AG04449 (cell line): ENCODE measurements around the gene C9orf78.

Experiments used
- CTCF ChIA-PET: fragments of 350-600 bp; formaldehyde crosslinking; extraction: SDS; loops from one replicate; lab custom pipeline; 2021; ENCODE audit warnings: antibody characterized with exemption; lab: Yijun Ruan, JAX
- POLR2A ChIA-PET: fragments of 400-600, 350-600 bp; formaldehyde crosslinking; extraction: SDS; loops from one replicate; lab custom pipeline; 2020; ENCODE audit warnings: antibody characterized with exemption, inconsistent platforms; lab: Yijun Ruan, JAX
- DNase-seq: peaks from one replicate; pipeline ENCODE4 v3.0.0-alpha.2; 2010; ENCODE audit warnings: low read depth, low spot score
- H3K4me3 ChIP-seq: 2 replicates; pipeline ENCODE4 v1.5.1; 2011; ENCODE audit warnings: low read depth, mild to moderate bottlenecking, control low read depth, low read length
- TF ChIP-seq, protein P1 (sequence below): IDR thresholded peaks from one replicate; pipeline ENCODE4 v1.5.1; 2011; ENCODE audit warnings: mild to moderate bottlenecking, moderate library complexity, low read length, control low read depth, inconsistent platforms; ENCODE audit not compliant: insufficient read depth; ENCODE audit errors: missing control alignments

Gene C9orf78

DNA sequence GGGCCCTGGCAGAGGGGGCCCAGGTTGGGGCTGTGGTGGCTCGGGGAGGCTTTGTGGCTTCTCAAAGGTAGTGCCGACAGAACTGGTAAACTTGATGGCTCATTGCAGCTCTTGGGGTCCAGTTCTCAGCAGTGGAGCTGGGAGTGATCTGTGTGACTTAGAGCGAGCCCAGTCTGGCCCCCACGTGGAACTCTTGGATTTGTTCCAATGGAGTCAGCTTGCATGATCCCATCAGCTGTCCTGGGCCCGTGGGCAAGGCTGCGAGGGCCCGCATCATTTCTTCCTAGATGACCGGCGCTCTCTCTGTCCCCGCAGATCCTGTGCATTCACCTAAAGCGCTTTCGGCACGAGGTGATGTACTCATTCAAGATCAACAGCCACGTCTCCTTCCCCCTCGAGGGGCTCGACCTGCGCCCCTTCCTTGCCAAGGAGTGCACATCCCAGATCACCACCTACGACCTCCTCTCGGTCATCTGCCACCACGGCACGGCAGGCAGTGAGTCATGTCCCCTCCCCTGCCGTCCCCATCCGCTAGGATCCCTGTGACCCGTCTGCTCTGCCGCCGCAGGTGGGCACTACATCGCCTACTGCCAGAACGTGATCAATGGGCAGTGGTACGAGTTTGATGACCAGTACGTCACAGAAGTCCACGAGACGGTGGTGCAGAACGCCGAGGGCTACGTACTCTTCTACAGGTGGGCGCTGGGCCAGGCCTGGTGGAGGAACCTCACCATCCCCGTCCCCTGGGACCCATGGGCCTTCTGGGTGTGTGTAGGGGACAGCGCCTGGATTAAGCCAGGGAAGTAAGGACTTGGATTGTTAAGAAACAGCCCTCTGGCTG, 39.4 kb upstream of the C9orf78 start:
- no peak for DNase-seq
- ChIA-PET CTCF (interaction anchor here (1.0 to 2.6 kb wide), 4 partner anchors 11 to 190 kb away, joined by 3 to 11 read pairs (median 4); no protein-coding TSS in a partner anchor), POLR2A (no interaction called here)
- H3K4me3 ChIP-seq = no peak overlapping the region
- TF ChIP-seq, protein P1, sequence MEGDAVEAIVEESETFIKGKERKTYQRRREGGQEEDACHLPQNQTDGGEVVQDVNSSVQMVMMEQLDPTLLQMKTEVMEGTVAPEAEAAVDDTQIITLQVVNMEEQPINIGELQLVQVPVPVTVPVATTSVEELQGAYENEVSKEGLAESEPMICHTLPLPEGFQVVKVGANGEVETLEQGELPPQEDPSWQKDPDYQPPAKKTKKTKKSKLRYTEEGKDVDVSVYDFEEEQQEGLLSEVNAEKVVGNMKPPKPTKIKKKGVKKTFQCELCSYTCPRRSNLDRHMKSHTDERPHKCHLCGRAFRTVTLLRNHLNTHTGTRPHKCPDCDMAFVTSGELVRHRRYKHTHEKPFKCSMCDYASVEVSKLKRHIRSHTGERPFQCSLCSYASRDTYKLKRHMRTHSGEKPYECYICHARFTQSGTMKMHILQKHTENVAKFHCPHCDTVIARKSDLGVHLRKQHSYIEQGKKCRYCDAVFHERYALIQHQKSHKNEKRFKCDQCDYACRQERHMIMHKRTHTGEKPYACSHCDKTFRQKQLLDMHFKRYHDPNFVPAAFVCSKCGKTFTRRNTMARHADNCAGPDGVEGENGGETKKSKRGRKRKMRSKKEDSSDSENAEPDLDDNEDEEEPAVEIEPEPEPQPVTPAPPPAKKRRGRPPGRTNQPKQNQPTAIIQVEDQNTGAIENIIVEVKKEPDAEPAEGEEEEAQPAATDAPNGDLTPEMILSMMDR = no peak

DNA sequence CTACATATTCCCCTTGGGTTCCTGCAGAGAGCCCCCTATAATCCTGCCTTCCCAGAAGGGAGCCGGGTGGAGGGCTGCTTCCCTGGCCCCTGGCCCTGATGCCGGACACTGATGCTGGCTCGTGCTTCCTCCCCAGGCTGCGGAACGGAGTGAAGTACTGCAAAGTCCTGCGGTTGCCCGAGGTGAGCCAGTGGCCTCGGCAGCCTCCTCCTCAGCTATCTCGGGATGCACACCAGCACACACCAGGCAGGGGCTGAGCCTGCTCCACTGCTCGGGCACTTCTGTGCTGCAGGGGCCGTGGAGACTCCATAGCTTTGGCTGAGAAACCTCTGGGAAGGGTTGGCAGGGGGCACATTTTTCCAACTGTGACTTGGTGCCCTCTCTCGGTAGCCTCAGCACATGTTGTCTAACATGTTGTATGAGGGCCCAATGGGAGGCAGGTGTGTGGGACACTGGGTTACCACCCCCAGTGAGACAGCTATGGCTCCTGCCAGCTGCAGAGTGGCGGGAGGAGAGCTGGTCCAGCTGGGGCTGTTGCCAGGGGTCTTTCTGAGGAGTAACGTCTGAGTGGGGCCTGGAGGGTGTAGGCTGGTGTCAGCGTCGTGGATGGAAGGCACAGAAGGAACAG, 38.6 kb upstream of the C9orf78 start:
- no peak overlapping the region for H3K4me3 ChIP-seq
- DNase-seq = no peak
- CTCF ChIA-PET = interaction anchor here (1.4 kb wide), 2 partner anchors 12 to 13 kb away, joined by 3 to 4 read pairs; no protein-coding TSS in a partner anchor
- POLR2A ChIA-PET = no interaction called here
- TF ChIP-seq, protein P1 = no peak

- H3K4me3 ChIP-seq = no peak overlapping the region
- TF ChIP-seq, protein P1 = no peak
- POLR2A ChIA-PET = no interaction called here
- CTCF ChIA-PET = no interaction called here
- no peak for DNase-seq
These were observed 36.0 kb upstream of the C9orf78 start for GRCh38 chr9:129871046-129871445.

DNA sequence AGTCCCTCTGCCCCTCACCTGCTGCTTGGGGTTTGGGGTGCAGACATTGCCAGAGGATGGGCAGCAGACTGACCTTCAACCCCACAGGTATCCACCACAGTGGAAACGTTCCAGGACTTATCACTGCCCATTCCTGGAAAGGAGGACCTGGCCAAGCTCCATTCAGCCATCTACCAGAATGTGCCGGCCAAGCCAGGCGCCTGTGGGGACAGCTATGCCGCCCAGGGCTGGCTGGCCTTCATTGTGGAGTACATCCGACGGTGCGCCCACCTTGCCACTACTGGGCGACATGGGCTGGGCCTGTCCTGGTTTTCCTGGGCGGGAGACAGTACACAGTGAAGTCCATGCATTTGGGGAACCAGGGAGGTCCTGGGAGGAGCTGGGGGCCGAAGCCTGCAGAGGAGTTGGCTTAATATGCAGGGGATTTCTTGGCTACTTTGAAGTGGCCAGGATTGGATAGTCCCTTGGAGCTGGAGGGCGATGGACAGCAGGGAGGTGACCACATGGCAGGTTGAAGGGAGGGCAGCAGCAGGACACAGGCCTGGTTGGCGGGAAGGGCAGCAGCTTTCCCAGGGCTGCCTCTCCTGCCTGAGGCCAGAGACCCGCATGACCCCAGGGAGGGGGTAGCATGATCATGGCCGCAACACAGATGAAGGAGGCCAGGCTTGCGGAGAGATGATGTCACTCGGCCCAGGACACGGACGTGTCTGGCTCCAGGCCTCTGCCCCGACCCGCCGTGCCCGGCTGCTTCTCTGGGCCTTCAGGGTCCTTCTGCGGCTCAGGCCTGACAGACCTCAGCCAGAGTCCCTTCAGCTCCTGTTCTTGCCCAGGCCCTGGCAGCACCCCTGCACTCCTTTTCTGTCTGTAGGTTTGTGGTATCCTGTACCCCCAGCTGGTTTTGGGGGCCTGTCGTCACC, 34.8 kb upstream of the C9orf78 start:
- DNase-seq = no peak
- CTCF ChIA-PET = interaction anchor here (1.0 kb wide), 1 partner anchor 11 kb away, joined by 3 read pairs; no protein-coding TSS in a partner anchor
- H3K4me3 ChIP-seq = no peak overlapping the region
- POLR2A ChIA-PET = no interaction called here
- TF ChIP-seq, protein P1 = no peak

DNA sequence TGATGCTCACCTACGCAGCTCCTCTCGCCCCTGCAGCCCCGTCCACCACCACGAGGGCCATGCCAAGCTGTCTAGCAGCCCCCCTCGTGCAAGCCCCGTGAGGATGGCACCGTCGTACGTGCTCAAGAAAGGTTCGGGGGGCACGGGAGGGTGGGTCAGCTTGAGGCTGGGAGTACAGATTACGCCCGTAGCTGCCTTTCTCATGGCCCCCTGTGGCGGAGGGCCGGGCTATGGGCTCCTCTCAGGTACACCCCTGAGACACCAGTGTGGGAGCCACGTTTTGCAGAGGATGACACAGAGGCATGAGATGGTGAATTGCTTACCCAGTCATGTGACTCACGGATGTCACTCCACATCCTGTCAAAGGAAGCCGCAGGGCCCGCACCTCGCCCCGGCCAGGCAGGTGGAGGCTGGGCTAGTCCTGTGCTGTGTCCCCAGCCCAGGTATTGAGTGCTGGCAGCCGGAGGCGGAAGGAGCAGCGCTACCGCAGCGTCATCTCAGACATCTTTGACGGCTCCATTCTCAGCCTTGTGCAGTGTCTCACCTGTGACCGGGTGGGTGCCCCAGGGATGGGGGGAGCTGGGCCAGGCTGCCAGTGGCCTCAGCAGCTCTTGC, 33.9 kb upstream of the C9orf78 start:
- H3K4me3 ChIP-seq = no peak overlapping the region
- POLR2A ChIA-PET = no interaction called here
- CTCF ChIA-PET = interaction anchor here (1.0 to 1.3 kb wide), 2 partner anchors 12 to 17 kb away, joined by 3 to 5 read pairs; no protein-coding TSS in a partner anchor
- TF ChIP-seq, protein P1 = no peak
- no peak for DNase-seq
